HG03135 (cell line): ENCODE measurements around the gene ZSCAN9.

Experiments used
- ATAC-seq: cut with Tn5 transposase; IDR thresholded peaks from one replicate; pipeline ENCODE4 v1.9.1; 2021; ENCODE audit warnings: mild to moderate bottlenecking, moderate library complexity; ENCODE audit not compliant: unreplicated experiment

Gene ZSCAN9

DNA sequence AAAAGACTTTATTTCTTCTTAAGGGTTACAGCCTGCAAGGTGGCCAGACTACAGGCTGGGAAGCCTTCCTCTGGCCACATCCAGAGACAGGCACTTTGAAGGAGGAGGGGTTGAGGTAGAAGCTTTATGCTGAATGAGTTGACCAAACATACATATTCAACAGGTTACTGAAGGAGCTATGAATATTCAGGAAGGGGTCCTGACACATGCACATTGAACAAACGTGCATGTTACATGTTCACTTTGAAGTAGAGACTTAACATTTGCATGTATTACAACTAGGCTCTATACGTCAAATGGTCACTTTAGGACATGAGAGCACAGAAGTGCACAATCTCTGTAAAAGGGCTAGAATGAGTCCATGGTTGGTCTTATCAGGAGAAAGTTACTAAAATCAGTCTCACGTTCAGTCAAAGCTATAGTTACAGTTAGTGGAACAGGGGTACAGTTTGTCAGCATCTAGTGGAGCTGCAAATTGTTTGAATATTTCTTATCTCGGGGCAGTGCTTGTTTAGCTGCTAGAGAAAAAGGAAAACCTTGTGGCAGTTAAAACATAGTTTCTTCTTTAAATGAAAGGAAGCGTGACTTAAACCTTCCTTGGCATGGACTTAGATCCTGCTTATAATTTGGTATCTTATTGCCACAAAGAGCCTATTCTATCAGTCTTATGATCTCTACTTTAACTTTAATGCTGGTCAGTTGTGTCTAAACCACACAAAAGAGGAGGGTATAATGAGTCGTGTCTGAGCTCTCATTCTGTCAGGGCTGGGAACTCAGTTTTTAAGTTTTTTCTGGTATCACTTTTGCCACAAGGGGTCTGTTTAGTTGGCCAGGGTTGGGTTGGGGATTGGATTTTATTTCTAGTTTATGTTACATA lies 4.6 kb upstream of the ZSCAN9 start:
- ATAC-seq = no peak

DNA sequence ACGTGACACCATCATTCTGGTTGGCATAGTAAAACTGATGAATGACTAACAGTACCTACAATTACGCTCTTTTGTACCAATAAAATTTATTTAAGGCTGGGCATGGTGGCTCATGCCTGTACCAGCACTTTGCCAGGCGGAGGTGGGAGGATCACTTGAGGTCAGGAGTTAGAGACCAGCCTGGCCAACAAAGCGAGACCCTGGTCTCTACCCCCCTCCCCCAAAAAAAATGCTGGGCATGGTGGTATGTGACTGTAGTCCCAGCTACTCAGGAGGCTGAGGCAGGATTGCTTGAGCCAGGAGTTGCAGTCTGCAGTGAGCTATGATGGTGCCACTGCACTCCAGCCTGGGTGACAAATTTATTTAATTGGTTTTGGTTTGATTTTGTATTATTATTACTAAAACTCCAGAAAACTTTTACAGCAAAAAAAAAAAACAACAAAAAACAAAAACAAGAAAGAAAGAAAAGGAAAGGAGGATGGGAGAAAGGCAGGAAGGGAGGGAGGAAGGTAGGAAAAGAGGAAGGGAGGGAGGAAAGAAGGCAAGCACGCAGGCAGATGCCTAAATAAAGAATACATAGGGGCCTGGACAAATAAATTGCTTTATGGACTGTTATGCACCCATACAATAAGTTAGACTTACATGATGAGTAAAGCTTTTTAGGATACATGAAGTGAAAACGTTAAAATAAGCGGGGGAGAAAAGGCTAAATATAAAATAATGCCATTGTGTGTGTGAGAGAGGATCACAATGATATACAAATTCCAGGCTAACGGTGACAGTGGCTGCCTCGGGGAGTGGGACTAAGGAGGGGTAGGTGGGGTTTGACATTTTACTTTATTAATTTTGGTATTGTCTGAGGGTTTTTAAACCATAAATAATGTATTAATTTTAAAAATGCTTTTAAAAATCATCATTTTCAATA lies 682 bp upstream of the ZSCAN9 start:
- no peak for ATAC-seq

DNA sequence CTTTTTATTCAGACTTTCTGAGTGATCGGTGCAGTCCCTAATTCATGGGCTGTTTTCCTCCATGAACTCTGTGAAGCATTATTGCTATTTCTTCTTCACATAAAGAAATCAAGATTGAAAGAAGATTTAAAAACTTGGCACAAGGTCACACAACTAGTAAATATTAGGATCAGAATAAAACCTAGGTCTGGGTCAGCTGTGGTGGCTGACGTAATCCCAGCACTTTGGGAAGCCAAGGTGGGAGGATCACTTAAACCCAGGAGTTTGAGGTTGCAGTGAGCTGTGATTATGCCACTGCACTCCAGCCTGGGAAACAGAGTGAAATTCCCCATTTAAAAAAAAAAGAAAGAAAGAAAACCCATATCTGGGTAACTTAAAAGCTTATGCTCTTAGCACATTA lies 1.4 kb downstream of the ZSCAN9 start:
- ATAC-seq = no peak

DNA sequence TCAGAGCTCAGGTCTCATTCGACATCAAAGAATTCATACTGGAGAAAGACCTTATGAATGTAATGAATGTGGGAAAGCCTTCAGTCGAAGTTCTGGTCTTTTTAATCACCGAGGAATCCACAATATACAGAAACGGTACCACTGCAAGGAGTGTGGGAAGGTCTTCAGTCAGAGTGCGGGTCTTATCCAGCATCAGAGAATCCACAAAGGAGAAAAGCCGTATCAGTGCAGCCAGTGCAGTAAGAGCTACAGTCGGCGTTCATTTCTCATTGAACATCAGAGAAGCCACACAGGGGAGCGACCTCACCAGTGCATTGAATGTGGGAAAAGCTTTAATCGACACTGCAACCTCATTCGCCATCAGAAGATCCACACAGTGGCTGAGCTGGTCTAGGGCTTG lies 7.7 kb downstream of the ZSCAN9 start:
- no peak for ATAC-seq

DNA sequence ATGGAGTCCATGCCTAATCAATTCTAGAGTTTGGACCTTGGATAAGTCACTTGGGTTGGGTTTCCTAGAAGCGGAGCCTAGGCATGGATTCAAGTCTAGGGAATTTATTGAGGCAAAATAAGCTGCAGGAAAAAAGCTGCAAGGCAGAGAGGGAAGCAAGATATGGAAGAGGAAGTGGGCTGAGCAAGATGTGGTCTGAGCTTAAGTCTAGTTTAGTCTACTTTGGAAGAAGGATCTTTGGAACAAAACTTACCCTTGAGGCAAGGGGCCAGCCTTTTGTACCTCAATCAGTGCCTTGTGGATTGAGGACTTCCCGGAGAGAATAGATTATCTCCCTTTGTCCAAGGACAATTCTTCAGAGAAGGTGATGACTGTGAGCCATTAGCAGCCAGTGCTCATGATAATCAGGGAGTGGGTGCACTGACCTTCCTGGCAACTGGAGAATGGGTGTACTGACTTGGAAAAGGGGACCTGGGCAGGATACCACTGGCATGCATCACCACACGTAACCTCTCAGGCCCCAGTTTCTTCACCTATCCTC lies 10.9 kb downstream of the ZSCAN9 start:
- ATAC-seq = no peak

DNA sequence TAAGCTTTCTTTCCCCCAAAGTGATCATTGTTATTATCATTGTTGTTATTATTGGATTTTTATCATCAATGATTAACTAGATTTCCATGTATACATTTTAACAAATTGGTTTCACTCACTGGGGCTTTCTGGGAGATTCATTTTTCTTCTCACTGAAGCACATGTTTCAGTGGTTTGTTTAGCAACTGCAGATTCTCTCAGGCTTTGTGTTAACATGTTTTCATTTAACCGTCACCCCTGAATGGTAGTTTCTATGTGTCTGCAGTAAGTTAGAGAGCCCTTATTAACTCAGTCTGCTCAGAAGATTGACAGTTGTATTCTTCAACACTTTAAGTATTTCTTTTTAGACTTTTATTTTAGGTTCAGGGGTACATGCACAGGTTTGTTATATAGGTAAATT lies 14.6 kb downstream of the ZSCAN9 start:
- no peak for ATAC-seq

DNA sequence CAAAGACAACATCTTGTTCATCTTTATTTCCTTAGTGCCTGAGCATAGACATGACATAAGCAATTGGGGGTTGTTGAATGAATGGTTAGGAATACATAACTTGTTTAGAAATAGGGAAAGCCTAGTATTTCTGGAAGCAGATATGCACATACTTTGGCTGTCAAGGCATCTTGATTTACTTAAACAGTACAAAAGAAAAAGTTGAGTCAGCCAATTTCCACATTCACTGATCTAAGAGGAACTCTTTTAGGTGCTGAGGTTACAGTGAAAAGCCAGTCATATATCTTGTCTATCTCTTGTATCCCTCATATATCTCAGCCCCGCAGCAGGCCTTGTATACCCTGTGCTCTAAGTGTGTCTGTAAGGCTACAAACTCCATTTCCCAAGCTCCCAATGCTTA lies 15.4 kb downstream of the ZSCAN9 start:
- no peak for ATAC-seq

DNA sequence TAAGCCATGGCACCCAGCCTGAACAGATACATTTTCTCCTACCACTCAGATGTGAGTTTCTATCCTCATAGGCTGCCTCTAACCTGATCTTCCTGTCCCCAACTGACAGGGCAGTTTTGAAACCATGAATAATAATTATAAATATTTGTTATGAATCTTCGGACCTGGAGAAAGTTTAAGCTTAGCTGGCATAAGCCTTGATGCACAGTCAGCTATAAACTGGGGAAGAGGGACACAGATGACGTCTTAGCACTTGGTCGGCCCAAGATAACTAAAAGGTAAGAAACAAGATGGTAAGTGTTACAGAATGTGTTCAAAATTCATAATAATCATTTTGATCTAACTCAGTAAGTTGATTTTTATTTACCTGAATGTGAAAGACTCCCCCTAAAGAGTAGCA lies 18.9 kb downstream of the ZSCAN9 start:
- ATAC-seq = no peak

DNA sequence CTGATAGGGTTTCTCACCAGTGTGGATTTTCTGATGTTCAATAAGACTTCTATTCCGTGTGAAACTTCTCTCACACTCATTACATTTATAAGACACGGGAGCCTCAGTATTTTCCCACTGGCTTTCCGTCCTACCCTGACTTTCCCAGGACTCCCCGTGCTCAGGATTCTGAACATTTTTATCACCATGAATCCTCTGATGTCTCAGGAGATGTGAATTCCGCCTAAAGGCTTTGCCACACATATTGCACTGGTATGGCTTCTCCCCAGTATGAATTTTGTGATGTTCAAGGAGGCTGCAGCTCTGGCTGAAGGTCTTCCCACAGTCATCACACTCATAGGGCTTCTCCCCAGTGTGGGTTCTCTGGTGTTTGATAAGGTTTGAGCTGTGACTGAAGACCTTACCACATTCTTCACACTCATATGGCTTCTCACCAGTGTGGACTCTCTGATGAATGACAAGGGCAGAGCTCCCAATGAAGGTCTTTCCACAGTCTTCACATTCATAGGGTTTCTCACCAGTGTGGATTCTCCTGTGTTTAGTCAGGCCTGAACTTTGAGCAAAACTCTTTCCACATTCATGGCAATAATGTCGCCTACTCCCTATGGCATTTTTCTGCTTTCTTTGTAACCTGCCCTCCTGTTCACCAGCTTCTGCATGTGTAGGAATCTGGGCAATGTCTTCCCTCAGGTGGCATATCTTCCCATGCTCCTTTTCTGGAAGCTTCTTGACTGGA lies 20.3 kb downstream of the ZSCAN9 start:
- ATAC-seq = no peak

DNA sequence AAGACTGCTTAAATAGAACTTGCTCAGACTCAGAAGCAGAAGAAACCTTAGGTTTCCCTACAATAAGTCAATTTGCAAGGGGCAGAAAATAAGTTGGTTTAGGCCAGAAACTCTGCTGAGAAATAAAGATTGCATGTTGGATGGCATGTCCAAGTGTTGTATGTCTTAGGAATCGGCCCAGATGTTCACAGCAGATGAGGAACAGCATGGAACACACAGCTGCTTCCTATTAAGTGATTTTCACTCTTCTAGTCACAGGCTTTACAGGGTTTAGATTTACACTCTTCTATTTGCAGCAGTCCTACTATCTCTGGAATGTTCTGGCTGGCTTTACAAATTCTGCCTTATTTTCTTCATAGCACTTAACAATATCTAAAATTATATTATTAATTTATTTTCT lies 23.8 kb downstream of the ZSCAN9 start:
- ATAC-seq = no peak

DNA sequence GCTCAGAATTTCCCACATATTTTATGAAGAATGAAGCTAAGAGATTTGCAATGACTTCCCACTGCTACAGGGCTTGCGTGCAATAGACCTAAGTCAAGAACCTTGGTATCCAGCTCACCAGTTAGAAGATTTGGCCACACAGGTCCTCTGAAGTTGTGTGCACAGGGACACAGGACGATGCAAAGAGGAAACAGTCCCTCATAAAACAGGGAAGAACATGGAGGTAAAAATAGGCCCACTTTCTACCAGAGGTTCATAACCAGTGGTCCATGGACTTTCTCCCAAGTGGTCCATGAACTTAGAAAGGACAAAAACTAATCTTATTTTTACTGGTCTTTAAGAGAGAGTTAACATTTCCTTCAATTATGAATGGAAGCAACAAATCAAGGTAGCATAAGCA lies 25.7 kb downstream of the ZSCAN9 start:
- ATAC-seq = no peak

DNA sequence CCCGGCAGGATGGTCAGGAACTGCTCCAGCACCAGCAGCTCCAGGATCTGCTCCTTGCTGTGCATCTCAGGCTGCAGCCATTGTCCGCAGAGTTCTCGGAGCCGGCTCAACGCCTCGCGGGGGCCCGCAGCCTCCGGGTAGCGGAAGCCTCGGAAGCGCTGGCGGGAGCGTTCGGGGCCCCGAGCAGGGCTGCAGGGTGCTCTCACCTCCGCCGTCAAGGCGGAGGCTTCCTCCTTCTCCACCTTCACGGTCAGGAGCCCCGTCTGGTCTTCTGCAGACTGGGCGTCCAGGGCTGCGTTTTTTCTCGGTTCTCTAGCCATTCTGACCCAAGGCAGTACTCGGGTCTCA lies 26.6 kb downstream of the ZSCAN9 start:
- peak; percentile 44 for ATAC-seq

DNA sequence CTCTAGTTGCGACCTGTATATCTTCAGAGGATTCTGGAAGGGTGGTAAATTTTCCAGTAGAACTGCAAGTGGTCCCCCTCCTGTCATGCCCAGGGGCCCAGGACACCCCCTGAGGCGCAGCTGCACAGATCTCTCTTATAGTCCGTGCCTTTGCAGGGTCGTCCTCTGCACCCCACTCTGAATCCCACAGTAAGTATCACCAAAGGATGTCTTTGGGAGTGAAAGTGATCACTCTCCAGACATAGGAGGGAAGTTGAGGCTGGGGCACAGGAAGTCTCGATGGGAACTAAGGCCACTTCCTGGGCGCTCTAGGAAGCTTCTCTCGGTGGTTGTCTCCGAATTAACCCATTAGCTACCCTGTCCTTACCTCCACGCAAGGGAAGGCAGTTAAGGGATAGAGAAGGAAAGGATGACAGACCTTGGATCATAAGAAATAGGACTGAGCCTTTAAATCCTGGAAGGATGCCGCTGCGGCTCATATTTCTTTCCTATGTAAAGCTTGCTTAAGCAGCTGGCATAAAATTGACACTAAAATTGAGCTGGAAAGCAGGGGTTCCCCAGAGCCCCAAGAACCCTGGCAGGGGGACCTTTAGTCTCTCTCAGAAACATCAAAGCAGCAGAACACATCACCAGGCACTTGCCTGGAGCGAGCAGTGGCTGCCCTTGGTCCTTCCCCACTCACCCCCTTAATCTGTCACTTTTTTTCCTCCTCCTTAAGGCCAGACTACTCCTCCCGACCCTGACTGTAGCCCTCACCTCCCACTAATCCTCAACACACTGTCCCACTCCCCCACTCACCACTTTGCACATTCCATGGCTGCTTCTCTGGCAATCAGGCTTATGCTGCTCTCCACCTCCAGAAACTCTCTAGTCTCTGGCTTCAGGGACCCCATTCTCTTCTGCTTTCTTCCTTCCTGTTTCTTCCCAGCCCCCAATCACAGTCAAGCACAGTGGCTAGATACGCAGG lies 27.2 kb downstream of the ZSCAN9 start, which contains the start of gene ZKSCAN4:
TSS of gene ZKSCAN4 (minus strand) at position 261 of the 967 bp plus-strand sequence. CDS start 289 bp downstream, outside the sequence.
- peak; percentile 83 for ATAC-seq

DNA sequence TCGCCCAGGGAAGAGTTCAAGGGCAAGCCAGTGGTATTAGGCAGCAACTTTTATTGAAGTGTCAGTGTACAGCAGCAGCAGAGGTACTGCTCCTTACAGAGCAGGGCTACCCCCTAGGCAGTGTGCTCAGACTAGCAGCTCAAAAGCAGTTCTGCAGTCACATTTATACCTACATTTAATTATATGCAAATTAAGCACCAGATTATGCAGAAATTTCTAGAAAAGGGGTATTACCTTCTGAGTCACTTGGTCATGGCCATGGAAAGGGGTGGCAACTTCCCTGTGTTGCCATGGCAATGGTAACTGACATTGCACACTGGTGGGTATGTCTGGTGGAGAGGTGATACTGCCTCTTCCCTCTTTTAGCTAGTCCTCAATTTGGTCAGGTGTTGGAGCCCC lies 29.0 kb downstream of the ZSCAN9 start:
- no peak for ATAC-seq

DNA sequence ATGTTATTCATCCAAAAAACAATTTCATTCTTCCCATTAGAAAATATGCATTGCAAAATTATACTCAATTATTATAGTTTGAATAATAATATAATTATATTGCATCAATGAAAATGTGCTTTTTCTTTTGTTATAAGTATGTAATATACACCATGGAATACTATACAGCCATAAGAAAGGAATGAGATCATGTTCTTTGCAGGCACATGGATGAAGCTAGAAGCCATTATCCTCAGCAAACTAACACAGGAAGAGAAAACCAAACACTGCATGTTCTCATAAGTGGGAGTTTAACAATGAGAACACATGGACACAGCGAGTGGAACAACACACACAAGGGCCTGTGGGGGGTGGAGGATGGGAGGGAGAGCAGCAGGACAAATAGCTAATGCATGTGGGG lies 32.0 kb downstream of the ZSCAN9 start:
- ATAC-seq = no peak

DNA sequence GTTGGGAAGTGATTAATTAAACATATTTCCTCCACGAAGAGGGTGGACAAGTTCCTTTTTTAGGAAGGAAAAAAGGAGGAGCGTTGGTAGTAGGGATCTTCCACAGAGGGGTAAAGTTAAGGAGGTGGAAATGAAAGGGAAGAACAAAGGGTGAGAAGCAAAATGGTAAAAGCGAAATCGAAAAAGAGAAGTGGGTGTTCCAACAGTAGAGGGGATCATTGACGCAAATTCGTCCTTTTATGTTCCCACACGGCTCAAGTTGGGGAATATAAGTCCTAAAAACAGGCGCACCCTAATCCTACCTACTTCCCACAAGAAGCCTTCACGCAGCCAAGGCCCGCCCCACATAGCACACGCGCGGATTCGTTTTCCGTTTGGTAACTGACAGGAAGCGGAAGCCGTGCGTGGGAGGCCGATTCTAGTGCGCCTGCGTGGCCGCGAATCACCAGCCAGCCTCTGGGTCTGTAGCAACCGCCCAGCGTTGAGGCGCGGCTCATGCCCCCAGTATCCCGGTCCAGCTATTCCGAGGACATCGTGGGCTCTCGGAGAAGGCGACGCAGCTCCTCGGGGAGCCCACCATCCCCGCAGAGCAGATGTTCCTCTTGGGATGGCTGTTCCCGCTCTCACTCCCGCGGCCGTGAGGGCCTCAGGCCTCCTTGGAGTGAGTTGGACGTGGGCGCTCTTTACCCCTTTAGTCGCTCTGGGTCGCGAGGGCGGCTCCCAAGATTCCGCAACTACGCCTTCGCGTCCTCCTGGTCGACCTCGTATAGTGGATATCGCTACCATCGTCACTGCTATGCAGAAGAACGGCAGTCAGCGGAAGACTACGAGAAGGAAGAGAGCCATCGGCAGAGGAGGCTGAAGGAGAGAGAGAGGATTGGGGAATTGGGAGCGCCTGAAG lies 34.1 kb downstream of the ZSCAN9 start, which contains the start of gene NKAPL:
TSS of gene NKAPL (plus strand) at position 421 of the 901 bp plus-strand sequence. CDS start at position 496, 75 bp downstream.
- ATAC-seq = no peak

DNA sequence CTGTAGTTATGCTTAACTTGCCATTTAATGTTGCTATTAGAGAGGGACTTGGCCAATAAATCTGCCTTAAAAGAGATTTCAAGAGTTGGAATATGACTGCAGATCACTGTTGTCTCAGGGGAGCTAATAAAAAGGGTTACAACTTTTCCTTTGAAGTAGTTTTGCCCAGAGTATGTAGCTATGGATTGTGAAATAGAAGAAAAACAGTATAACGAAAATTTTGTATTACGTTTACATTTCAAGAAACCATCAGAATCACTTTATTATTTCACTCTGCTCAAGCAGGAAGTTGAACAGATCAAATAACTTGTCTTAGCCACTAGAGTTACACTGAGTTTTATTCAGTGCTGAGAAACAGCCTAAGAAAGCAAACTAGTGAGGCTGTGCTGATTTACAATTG lies 38.8 kb downstream of the ZSCAN9 start:
- ATAC-seq = no peak

DNA sequence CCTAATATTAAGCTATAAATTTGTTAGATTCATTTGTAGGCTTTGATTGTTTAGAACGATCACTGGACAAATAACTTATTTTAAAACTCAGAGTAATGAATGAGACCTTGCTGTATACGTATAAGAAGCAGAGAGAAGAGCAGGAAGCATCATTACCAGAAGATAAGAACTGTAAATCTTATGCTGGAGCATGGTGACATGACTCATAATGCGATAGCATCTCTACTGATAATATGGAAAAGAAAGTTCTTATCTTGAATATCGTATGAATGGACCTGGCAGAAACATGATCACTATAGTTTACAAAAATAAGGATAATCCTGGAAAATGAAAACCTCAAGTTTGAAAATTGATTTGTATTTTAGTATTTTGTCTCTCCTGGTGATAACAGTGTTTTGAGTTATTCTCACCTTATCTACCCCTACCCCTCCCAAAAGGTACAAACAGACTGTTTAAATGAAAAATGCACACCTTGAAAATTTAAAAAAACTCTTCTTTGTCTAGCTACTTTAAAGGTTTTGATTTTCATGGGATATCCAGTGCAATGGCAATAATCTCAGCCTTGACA lies 39.8 kb downstream of the ZSCAN9 start:
- no peak for ATAC-seq
